ENCODE data around the gene VAPA.

Gene VAPA

GRCh38 chr18:9926977-9927376 lies 13.2 kb downstream of the VAPA start:
- Histone ChIP-seq H2AFZ (ENCODE audit: low read depth) (no peak overlapping the region), H3K79me2 (ENCODE audit: insufficient read depth, low read depth) (peaks cover 100% of the 10 kb centered on the region), H3K9ac (no peak overlapping the region), H3K36me3 (ENCODE audit: insufficient read depth) (no peaks in the 10 kb centered on the region), H3K4me1 (ENCODE audit: low read depth, poor library complexity, severe bottlenecking) (peaks cover 67% of the 10 kb centered on the region), H4K20me1 (ENCODE audit: insufficient read depth) (peaks cover 75% of the 10 kb centered on the region), H3K4me2 (no peak overlapping the region), H3K27me3 (ENCODE audit: insufficient read depth, low read depth) (no peaks in the 10 kb centered on the region), H3K4me3 (IDR thresholded peaks at IDR 0.05; ENCODE audit: insufficient read depth, low read depth, low read length) (no peak overlapping the region), H3K27ac (no peak overlapping the region)
- no peak for TF ChIP-seq CTCF (conservative IDR thresholded peaks at IDR 0.05; ENCODE audit: low read depth, low read length)

- Histone ChIP-seq H3K4me2 (no peak overlapping the region), H3K27me3 (ENCODE audit: insufficient read depth, low read depth) (no peaks in the 10 kb centered on the region), H3K27ac (no peak overlapping the region), H3K9ac (no peak overlapping the region), H4K20me1 (ENCODE audit: insufficient read depth) (peaks cover 73% of the 10 kb centered on the region), H3K36me3 (ENCODE audit: insufficient read depth) (no peaks in the 10 kb centered on the region), H2AFZ (ENCODE audit: low read depth) (no peak overlapping the region), H3K79me2 (ENCODE audit: insufficient read depth, low read depth) (peaks cover 100% of the 10 kb centered on the region), H3K4me1 (ENCODE audit: low read depth, poor library complexity, severe bottlenecking) (peaks cover 62% of the 10 kb centered on the region), H3K4me3 (IDR thresholded peaks at IDR 0.05; ENCODE audit: insufficient read depth, low read depth, low read length) (no peak overlapping the region)
- no peak for TF ChIP-seq CTCF (conservative IDR thresholded peaks at IDR 0.05; ENCODE audit: low read depth, low read length)
Measured at GRCh38 chr18:9927392-9928063, 13.7 kb downstream of the VAPA start.

- peaks cover 65% of the 10 kb centered on the region for H4K20me1 ChIP-seq (ENCODE audit: insufficient read depth)
- H3K9ac ChIP-seq = no peak overlapping the region
- no peaks in the 10 kb centered on the region for H3K27me3 ChIP-seq (ENCODE audit: insufficient read depth, low read depth)
- H3K79me2 ChIP-seq (ENCODE audit: insufficient read depth, low read depth) = peaks cover 100% of the 10 kb centered on the region
- no peak overlapping the region for H3K4me3 ChIP-seq (IDR thresholded peaks at IDR 0.05; ENCODE audit: insufficient read depth, low read depth, low read length)
- no peak overlapping the region for H3K27ac ChIP-seq
- no peaks in the 10 kb centered on the region for H3K36me3 ChIP-seq (ENCODE audit: insufficient read depth)
- TF ChIP-seq CTCF (conservative IDR thresholded peaks at IDR 0.05; ENCODE audit: low read depth, low read length) = no peak
- H2AFZ ChIP-seq (ENCODE audit: low read depth) = no peak overlapping the region
- H3K4me1 ChIP-seq (ENCODE audit: low read depth, poor library complexity, severe bottlenecking) = peaks cover 55% of the 10 kb centered on the region
- H3K4me2 ChIP-seq = no peak overlapping the region
Measured at GRCh38 chr18:9928646-9929259, 14.9 kb downstream of the VAPA start.

GRCh38 chr18:9930299-9930884 lies 16.6 kb downstream of the VAPA start:
- Histone ChIP-seq H3K27ac (no peak overlapping the region), H3K9ac (no peak overlapping the region), H3K4me2 (no peak overlapping the region), H3K27me3 (ENCODE audit: insufficient read depth, low read depth) (no peaks in the 10 kb centered on the region), H3K4me3 (IDR thresholded peaks at IDR 0.05; ENCODE audit: insufficient read depth, low read depth, low read length) (no peak overlapping the region), H2AFZ (ENCODE audit: low read depth) (no peak overlapping the region), H3K4me1 (ENCODE audit: low read depth, poor library complexity, severe bottlenecking) (peaks cover 39% of the 10 kb centered on the region), H3K79me2 (ENCODE audit: insufficient read depth, low read depth) (peaks cover 95% of the 10 kb centered on the region), H3K36me3 (ENCODE audit: insufficient read depth) (no peaks in the 10 kb centered on the region), H4K20me1 (ENCODE audit: insufficient read depth) (peaks cover 56% of the 10 kb centered on the region)
- TF ChIP-seq CTCF (conservative IDR thresholded peaks at IDR 0.05; ENCODE audit: low read depth, low read length) = no peak

Data from KMS-11 (cell line).